SU-DHL-6 (cell line): Measurements from ENCODE around the gene LYZ.

Experiments used
- H2AFZ ChIP-seq: fragments of 200-600 bp; sonication (generic); 2 replicates; pipeline ENCODE4 v1.6.1; 2014; ENCODE audit warnings: low read depth, mild to moderate bottlenecking, moderate library complexity, mixed read lengths, antibody characterized with exemption, low read length; ENCODE audit not compliant: severe bottlenecking
- H3F3A ChIP-seq: fragments of 200-600 bp; shearing (Covaris generic); 2 replicates; pipeline ENCODE4 v1.6.0; 2016; ENCODE audit warnings: antibody characterized with exemption, mild to moderate bottlenecking; ENCODE audit not compliant: insufficient read depth
- H3K27ac ChIP-seq: fragments of 200-600 bp; sonication (generic); 2 replicates; pipeline ENCODE4 v1.5.1; 2016; ENCODE audit warnings: low read depth, mild to moderate bottlenecking, low read length, moderate library complexity, mixed read lengths
- H3K27me3 ChIP-seq: fragments of 200-600 bp; sonication (generic), shearing (Covaris generic); 2 replicates; pipeline ENCODE4 v1.6.0; 2014; ENCODE audit warnings: mild to moderate bottlenecking, low read length
- H3K36me3 ChIP-seq: fragments of 200-600 bp; sonication (generic); 2 replicates; pipeline ENCODE4 v1.6.1; 2014; ENCODE audit warnings: mild to moderate bottlenecking, low read length, mixed read lengths
- H3K4me2 ChIP-seq: fragments of 300-600, 200-600 bp; shearing (Covaris generic), sonication (generic); 2 replicates; pipeline ENCODE4 v1.6.0; 2014; ENCODE audit warnings: low read length, low read depth, mild to moderate bottlenecking; ENCODE audit not compliant: poor library complexity, severe bottlenecking
- H3K4me3 ChIP-seq: fragments of 200-600 bp; sonication (generic); 2 replicates; pipeline ENCODE4 v1.5.1; 2014; ENCODE audit warnings: antibody characterized with exemption, low read length, mild to moderate bottlenecking, mixed read lengths; ENCODE audit not compliant: insufficient read depth, poor library complexity, severe bottlenecking
- H3K79me2 ChIP-seq: fragments of 200-600 bp; sonication (generic); 2 replicates; pipeline ENCODE4 v1.6.1; 2014; ENCODE audit warnings: mild to moderate bottlenecking, low read length, moderate library complexity; ENCODE audit not compliant: insufficient read depth
- H3K9ac ChIP-seq: fragments of 200-600 bp; sonication (generic); 2 replicates; pipeline ENCODE4 v1.7.0; 2014; ENCODE audit warnings: mild to moderate bottlenecking, low read length
- H3K9me2 ChIP-seq: fragments of 200-600 bp; sonication (generic); replicated peaks from 2 replicates; pipeline ENCODE4 v1.6.1; 2014; ENCODE audit warnings: low read length; ENCODE audit not compliant: insufficient read depth
- H3K9me3 ChIP-seq: fragments of 200-600 bp; sonication (generic); 2 replicates; pipeline ENCODE4 v1.6.1; 2014; ENCODE audit warnings: low read length, mixed read lengths; ENCODE audit not compliant: insufficient read depth
- H4K20me1 ChIP-seq: fragments of 200-600 bp; sonication (generic); 2 replicates; pipeline ENCODE4 v1.6.1; 2014; ENCODE audit warnings: low read depth, mild to moderate bottlenecking, antibody characterized with exemption, low read length, moderate library complexity, mixed read lengths
- EZH2phosphoT487 ChIP-seq: fragments of 200-600 bp; sonication (generic), shearing (Covaris generic); conservative IDR thresholded peaks from 2 replicates; pipeline ENCODE4 v1.6.1; 2018; ENCODE audit warnings: mild to moderate bottlenecking, antibody characterized with exemption, low read length, moderate library complexity, mixed read lengths
- TF ChIP-seq, protein P1 (sequence below): fragments of 200-600 bp; sonication (generic); IDR thresholded peaks from one replicate; pipeline ENCODE4 v1.5.1; 2017; ENCODE audit warnings: antibody characterized with exemption, mild to moderate bottlenecking, low read length, moderate library complexity; ENCODE audit not compliant: insufficient read depth, poor library complexity, severe bottlenecking

LYZ gene

DNA sequence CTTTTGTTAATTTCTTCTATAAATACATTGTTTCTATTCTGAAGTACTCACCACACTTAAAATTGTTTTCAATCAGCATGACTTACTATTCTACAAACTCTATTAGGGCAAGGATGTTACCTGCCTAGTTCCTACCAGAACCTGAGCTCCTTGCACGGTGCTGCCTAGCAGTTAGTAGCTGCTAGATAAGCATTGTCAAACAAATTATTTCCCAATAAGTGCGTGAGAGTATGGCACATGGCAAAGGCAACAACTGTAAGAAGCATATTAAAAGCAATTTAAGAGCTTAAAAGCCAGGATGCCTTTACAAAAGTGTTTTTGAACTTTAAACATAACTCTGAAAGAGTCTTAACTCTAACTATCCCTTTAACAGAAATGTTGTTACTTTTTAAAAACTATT is 8.2 kb upstream of the LYZ start:
- Histone ChIP-seq H3K9me3 (no peaks in the 10 kb centered on the region), H3K36me3 (no peaks in the 10 kb centered on the region), H3K4me3 (no peak overlapping the region), H3K9me2 (no peaks in the 10 kb centered on the region), H3F3A (no peaks in the 10 kb centered on the region), H4K20me1 (no peaks in the 10 kb centered on the region), H3K27ac (no peak overlapping the region), H3K79me2 (no peaks in the 10 kb centered on the region), H3K9ac (no peak overlapping the region), H3K27me3 (no peaks in the 10 kb centered on the region), H2AFZ (no peak overlapping the region), H3K4me2 (no peak overlapping the region)
- TF ChIP-seq, protein P1, sequence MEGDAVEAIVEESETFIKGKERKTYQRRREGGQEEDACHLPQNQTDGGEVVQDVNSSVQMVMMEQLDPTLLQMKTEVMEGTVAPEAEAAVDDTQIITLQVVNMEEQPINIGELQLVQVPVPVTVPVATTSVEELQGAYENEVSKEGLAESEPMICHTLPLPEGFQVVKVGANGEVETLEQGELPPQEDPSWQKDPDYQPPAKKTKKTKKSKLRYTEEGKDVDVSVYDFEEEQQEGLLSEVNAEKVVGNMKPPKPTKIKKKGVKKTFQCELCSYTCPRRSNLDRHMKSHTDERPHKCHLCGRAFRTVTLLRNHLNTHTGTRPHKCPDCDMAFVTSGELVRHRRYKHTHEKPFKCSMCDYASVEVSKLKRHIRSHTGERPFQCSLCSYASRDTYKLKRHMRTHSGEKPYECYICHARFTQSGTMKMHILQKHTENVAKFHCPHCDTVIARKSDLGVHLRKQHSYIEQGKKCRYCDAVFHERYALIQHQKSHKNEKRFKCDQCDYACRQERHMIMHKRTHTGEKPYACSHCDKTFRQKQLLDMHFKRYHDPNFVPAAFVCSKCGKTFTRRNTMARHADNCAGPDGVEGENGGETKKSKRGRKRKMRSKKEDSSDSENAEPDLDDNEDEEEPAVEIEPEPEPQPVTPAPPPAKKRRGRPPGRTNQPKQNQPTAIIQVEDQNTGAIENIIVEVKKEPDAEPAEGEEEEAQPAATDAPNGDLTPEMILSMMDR = no peak
- no peak for TF ChIP-seq EZH2phosphoT487

DNA sequence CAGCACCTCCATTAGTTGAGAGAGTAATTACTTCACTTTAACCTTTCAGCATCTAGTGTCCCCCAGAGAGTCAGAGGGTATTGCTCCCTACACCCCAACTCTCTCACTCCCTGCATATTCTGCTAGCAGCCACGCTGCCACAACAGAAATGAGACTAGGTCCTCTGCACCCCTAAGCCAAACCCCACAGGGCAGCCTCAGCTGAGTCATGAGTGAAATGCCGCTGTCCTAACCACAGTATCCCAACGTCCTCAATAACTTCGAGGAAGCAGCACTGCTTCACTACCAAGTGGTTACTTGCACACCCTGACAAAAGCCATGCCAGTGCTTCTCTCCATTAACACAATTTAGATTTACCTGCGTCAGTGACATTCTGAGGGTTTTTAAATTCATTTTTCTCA is 6.9 kb upstream of the LYZ start:
- Histone ChIP-seq H3K4me3 (no peak overlapping the region), H3F3A (no peaks in the 10 kb centered on the region), H3K36me3 (no peaks in the 10 kb centered on the region), H3K4me2 (no peak overlapping the region), H3K9me2 (no peaks in the 10 kb centered on the region), H3K9me3 (no peaks in the 10 kb centered on the region), H3K79me2 (no peaks in the 10 kb centered on the region), H3K27ac (no peak overlapping the region), H2AFZ (no peak overlapping the region), H3K9ac (no peak overlapping the region), H4K20me1 (no peaks in the 10 kb centered on the region), H3K27me3 (no peaks in the 10 kb centered on the region)
- TF ChIP-seq EZH2phosphoT487 = no peak
- TF ChIP-seq, protein P1 = no peak

DNA sequence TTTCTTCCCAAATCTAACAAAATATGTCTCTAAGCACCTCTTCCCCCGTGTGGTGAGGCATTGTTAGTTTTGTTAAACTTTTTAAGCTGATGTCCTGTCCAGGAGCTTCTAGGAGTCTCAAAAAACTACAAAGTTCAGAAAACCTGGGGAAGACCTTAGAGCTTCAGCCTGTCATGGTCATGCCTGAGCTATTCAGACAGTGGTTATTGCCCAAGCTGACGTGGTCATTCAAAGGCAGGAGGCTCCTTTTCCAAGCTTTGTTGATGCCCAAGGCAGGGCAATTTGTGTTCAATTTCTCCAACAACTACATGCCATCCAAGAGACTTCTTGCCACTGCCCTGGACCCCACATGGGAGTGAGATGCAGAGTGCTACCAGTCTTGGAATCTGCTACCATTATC is 5.8 kb upstream of the LYZ start:
- Histone ChIP-seq H3K36me3 (no peaks in the 10 kb centered on the region), H3K9me3 (no peaks in the 10 kb centered on the region), H3K4me2 (no peak overlapping the region), H3K27ac (no peak overlapping the region), H3K9ac (no peak overlapping the region), H3K79me2 (no peaks in the 10 kb centered on the region), H3F3A (no peaks in the 10 kb centered on the region), H3K9me2 (no peaks in the 10 kb centered on the region), H4K20me1 (no peaks in the 10 kb centered on the region), H3K4me3 (no peak overlapping the region), H2AFZ (no peak overlapping the region), H3K27me3 (no peaks in the 10 kb centered on the region)
- no peak for TF ChIP-seq EZH2phosphoT487
- TF ChIP-seq, protein P1 = no peak

DNA sequence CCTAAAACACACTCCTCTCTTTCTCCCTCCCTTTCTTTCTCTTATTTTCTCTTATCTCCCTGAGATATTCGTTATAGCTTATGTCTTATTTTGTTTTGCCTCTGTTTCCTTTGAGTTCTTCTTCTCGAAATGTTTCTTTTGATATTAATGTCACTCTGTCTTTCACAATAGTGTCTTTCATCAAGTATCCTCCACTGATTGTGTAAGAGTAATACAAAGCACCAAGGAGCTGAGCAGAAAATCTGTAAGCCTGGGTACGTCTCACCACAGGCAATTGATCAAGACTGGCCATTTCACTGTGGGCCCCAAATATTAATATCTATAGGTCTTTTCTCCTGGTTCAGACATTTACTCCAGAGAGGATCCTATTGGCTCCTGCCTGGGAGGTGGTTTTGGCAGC is 4.8 kb upstream of the LYZ start:
- H3K27ac ChIP-seq = no peak overlapping the region
- no peaks in the 10 kb centered on the region for H3K9me2 ChIP-seq
- no peak overlapping the region for H3K9ac ChIP-seq
- no peaks in the 10 kb centered on the region for H4K20me1 ChIP-seq
- H2AFZ ChIP-seq = no peak overlapping the region
- no peak overlapping the region for H3K4me2 ChIP-seq
- no peaks in the 10 kb centered on the region for H3K9me3 ChIP-seq
- no peak overlapping the region for H3K4me3 ChIP-seq
- TF ChIP-seq EZH2phosphoT487 = no peak
- TF ChIP-seq, protein P1 = no peak
- H3K27me3 ChIP-seq = no peaks in the 10 kb centered on the region
- no peaks in the 10 kb centered on the region for H3K36me3 ChIP-seq
- no peaks in the 10 kb centered on the region for H3F3A ChIP-seq
- H3K79me2 ChIP-seq = no peaks in the 10 kb centered on the region
